ENCODE results near the gene RPL7L1. TPM values are rescaled to one million over a fixed set of nuclear protein-coding genes. Genes with fewer than 3 reads are reported as not detected.

Gene RPL7L1
- total and polyA plus RNA-seq, 2 of the 13 experiments (the other 11 are each of a cell fraction or from before 2014, with no cell fraction given): 51.6 to 179 TPM

DNA sequence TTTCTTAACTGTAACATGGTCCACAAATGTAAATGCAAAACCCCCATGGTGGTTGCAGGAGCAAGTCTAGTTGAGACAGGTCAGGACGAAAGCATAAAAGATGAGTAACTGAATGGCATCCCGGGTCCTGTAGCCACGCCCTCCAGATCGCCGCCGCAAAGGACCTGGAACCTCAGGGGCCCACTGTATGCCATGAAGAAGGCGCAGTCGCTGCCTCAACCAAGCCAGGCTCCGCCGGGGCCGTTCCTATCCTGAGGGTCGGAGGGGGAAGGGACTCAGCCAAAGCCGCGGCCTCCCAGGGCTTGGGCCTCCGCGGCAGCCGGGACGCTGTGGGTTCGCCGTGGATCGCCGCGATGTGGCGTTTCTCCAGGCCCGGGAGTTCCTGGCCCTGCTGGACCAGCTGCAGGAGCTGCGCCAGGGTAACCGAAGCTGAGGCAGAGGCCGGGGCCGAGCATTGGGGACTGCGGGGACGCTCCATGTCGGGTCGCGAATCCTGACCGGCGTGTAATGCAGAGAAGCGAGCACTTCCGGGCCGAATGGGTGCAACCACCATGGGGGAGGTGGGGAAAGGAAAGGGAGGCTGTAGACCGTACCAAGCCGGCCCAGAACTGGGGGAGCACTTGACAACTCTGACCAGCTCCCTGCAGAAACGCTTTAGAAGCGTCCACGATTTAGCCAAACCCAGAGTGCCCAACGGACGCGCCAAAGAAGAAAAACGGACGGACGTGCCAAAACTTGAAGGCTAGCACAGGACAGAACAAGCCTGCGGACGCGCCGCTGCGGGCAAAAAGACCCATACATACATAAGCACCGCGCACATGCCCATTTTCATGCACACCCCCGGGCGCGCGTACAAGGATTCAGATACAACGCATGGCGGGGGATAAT lies 11.1 kb downstream of the RPL7L1 start (continued):
- TF ChIP-seq, protein P1, sequence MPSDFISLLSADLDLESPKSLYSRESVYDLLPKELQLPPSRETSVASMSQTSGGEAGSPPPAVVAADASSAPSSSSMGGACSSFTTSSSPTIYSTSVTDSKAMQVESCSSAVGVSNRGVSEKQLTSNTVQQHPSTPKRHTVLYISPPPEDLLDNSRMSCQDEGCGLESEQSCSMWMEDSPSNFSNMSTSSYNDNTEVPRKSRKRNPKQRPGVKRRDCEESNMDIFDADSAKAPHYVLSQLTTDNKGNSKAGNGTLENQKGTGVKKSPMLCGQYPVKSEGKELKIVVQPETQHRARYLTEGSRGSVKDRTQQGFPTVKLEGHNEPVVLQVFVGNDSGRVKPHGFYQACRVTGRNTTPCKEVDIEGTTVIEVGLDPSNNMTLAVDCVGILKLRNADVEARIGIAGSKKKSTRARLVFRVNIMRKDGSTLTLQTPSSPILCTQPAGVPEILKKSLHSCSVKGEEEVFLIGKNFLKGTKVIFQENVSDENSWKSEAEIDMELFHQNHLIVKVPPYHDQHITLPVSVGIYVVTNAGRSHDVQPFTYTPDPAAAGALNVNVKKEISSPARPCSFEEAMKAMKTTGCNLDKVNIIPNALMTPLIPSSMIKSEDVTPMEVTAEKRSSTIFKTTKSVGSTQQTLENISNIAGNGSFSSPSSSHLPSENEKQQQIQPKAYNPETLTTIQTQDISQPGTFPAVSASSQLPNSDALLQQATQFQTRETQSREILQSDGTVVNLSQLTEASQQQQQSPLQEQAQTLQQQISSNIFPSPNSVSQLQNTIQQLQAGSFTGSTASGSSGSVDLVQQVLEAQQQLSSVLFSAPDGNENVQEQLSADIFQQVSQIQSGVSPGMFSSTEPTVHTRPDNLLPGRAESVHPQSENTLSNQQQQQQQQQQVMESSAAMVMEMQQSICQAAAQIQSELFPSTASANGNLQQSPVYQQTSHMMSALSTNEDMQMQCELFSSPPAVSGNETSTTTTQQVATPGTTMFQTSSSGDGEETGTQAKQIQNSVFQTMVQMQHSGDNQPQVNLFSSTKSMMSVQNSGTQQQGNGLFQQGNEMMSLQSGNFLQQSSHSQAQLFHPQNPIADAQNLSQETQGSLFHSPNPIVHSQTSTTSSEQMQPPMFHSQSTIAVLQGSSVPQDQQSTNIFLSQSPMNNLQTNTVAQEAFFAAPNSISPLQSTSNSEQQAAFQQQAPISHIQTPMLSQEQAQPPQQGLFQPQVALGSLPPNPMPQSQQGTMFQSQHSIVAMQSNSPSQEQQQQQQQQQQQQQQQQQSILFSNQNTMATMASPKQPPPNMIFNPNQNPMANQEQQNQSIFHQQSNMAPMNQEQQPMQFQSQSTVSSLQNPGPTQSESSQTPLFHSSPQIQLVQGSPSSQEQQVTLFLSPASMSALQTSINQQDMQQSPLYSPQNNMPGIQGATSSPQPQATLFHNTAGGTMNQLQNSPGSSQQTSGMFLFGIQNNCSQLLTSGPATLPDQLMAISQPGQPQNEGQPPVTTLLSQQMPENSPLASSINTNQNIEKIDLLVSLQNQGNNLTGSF (CRISPR knock-in tag; IDR thresholded peaks at IDR 0.05): 0 out of 2 replicates have a peak, but pooled peaks have one; percentile 34
- TF ChIP-seq STAG1 (CRISPR knock-in tag; IDR thresholded peaks at IDR 0.05) (no peak), ZNF652 (CRISPR knock-in tag; IDR thresholded peaks at IDR 0.05; ENCODE audit: borderline replicate concordance, low read depth) (peak; percentile 19; the same call in 1 of the 2 replicates), SIX4 (CRISPR knock-in tag; IDR thresholded peaks at IDR 0.05) (no peak), ZBTB21 (CRISPR knock-in tag; IDR thresholded peaks at IDR 0.05) (no peak; the same call in 1 of the 2 replicates), ZMAT3 (CRISPR knock-in tag; conservative IDR thresholded peaks at IDR 0.05) (peak; percentile 95), ZNF550 (CRISPR knock-in tag; IDR thresholded peaks at IDR 0.05; ENCODE audit: borderline replicate concordance) (no peak; the same call in none of the 2 replicates)
- TF ChIP-seq, protein P2, sequence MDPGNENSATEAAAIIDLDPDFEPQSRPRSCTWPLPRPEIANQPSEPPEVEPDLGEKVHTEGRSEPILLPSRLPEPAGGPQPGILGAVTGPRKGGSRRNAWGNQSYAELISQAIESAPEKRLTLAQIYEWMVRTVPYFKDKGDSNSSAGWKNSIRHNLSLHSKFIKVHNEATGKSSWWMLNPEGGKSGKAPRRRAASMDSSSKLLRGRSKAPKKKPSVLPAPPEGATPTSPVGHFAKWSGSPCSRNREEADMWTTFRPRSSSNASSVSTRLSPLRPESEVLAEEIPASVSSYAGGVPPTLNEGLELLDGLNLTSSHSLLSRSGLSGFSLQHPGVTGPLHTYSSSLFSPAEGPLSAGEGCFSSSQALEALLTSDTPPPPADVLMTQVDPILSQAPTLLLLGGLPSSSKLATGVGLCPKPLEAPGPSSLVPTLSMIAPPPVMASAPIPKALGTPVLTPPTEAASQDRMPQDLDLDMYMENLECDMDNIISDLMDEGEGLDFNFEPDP (CRISPR knock-in tag; conservative IDR thresholded peaks at IDR 0.05): no peak
- TF ChIP-seq, protein P3, sequence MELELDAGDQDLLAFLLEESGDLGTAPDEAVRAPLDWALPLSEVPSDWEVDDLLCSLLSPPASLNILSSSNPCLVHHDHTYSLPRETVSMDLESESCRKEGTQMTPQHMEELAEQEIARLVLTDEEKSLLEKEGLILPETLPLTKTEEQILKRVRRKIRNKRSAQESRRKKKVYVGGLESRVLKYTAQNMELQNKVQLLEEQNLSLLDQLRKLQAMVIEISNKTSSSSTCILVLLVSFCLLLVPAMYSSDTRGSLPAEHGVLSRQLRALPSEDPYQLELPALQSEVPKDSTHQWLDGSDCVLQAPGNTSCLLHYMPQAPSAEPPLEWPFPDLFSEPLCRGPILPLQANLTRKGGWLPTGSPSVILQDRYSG (CRISPR knock-in tag; IDR thresholded peaks at IDR 0.05): peak; percentile 67
- TF ChIP-seq, protein P4, sequence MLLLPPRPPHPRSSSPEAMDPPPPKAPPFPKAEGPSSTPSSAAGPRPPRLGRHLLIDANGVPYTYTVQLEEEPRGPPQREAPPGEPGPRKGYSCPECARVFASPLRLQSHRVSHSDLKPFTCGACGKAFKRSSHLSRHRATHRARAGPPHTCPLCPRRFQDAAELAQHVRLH (CRISPR knock-in tag; IDR thresholded peaks at IDR 0.05; ENCODE audit: borderline replicate concordance, low read depth): peak; percentile 97
- TF ChIP-seq, protein P5, sequence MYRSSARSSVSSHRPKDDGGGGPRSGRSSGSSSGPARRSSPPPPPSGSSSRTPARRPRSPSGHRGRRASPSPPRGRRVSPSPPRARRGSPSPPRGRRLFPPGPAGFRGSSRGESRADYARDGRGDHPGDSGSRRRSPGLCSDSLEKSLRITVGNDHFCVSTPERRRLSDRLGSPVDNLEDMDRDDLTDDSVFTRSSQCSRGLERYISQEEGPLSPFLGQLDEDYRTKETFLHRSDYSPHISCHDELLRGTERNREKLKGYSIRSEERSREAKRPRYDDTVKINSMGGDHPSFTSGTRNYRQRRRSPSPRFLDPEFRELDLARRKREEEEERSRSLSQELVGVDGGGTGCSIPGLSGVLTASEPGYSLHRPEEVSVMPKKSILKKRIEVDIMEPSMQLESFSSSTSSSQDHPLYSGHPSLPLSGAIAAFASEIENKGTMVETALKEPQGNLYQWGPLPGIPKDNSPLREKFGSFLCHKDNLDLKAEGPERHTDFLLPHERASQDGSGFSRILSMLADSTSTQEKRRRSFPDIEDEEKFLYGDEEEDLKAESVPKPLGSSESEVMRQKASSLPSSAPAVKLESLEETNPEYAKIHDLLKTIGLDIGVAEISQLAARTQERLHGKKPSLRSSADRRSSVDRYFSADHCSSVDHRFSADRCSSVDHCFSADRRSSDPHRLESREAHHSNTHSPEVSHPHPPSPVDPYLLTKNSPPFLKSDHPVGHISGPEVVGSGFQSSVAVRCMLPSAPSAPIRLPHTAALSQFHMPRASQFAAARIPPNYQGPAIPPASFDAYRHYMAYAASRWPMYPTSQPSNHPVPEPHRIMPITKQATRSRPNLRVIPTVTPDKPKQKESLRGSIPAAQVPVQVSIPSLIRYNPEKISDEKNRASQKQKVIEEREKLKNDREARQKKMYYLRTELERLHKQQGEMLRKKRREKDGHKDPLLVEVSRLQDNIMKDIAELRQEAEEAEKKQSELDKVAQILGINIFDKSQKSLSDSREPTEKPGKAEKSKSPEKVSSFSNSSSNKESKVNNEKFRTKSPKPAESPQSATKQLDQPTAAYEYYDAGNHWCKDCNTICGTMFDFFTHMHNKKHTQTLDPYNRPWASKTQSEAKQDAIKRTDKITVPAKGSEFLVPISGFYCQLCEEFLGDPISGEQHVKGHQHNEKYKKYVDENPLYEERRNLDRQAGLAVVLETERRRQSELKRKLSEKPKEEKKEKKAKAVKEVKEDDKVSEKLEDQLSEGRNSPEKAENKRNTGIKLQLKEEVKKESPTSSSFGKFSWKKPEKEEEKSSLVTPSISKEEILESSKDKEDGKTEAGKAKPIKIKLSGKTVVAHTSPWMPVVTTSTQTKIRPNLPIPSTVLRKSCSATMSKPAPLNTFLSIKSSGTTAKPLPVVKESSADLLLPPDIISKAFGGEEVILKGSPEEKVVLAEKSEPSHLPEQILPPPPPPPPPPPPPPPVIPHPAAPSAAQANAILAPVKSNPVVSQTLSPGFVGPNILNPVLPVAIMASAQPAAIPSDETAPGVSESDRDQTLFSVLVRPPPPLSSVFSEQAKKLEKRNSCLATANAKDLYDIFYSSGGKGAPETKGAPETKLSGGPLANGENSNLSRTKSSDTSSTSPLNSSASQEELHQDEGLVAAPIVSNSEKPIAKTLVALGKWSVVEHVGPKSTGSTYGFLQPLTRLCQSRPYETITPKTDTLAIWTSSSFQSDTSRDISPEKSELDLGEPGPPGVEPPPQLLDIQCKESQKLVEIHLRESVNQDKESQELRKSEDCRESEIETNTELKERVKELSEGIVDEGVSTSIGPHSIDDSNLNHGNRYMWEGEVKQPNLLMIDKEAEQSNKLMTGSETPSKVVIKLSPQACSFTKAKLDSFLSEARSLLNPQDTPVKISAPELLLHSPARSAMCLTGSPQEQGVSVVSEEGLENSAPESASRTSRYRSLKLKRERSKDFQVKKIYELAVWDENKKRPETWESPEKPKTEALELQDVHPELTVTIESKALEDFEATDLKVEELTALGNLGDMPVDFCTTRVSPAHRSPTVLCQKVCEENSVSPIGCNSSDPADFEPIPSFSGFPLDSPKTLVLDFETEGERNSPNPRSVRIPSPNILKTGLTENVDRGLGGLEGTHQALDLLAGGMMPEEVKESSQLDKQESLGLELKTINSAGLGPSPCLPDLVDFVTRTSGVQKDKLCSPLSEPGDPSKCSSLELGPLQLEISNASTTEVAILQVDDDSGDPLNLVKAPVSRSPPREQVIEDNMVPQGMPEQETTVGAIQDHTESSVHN (CRISPR knock-in tag; IDR thresholded peaks at IDR 0.05): peak; percentile 99
